ENCODE measurements around the gene CHN1.

Gene CHN1

DNA sequence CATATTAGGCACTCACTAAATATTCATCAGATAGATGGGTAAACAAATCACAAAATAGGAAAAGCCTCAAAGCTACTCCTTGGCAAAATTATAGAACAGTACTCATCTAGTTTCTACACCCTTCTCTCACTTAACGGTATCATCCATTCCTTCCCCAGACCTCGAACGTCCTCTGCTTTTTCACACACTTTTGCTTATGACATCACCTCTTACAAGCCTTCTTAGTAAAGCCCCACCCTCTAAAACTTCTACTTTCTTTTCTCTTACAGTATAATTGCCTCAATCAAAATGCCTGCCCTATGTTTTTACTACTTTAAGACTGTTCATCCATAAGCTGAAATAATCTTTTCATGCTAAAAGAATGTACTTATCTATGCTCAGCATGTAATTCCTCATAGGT is 8.1 kb downstream of the CHN1 start:
- TF ChIP-seq, protein P1, sequence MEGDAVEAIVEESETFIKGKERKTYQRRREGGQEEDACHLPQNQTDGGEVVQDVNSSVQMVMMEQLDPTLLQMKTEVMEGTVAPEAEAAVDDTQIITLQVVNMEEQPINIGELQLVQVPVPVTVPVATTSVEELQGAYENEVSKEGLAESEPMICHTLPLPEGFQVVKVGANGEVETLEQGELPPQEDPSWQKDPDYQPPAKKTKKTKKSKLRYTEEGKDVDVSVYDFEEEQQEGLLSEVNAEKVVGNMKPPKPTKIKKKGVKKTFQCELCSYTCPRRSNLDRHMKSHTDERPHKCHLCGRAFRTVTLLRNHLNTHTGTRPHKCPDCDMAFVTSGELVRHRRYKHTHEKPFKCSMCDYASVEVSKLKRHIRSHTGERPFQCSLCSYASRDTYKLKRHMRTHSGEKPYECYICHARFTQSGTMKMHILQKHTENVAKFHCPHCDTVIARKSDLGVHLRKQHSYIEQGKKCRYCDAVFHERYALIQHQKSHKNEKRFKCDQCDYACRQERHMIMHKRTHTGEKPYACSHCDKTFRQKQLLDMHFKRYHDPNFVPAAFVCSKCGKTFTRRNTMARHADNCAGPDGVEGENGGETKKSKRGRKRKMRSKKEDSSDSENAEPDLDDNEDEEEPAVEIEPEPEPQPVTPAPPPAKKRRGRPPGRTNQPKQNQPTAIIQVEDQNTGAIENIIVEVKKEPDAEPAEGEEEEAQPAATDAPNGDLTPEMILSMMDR (IDR thresholded peaks at IDR 0.05; ENCODE audit: control insufficient read depth, extremely low read depth, insufficient read depth): no peak
- no peak overlapping the region for H3K4me3 ChIP-seq (ENCODE audit: low read depth, low read length)
- DNase-seq (ENCODE audit: low read depth): no peak

DNA sequence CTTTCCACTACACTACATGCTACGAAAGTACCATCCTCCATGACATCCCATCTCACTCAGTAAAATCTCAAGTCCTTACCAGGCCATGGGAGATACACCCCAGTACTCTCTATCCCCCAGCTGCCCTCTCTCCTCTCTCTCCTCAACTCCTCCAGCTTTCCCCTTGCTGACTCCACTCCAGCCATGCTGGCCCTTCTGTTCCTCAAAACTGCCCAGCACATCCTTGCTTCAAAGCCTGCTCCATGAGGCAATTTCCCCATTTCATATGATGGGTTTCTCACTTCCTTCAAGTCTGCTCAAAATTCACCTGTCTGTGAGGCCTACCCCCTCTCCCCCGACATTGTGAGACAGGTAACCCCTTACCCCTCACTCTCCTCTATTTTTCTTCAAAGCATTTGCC is 8.6 kb downstream of the CHN1 start:
- no peak overlapping the region for H3K4me3 ChIP-seq (ENCODE audit: low read depth, low read length)
- TF ChIP-seq, protein P1 (IDR thresholded peaks at IDR 0.05; ENCODE audit: control insufficient read depth, extremely low read depth, insufficient read depth): no peak
- no peak for DNase-seq (ENCODE audit: low read depth)

DNA sequence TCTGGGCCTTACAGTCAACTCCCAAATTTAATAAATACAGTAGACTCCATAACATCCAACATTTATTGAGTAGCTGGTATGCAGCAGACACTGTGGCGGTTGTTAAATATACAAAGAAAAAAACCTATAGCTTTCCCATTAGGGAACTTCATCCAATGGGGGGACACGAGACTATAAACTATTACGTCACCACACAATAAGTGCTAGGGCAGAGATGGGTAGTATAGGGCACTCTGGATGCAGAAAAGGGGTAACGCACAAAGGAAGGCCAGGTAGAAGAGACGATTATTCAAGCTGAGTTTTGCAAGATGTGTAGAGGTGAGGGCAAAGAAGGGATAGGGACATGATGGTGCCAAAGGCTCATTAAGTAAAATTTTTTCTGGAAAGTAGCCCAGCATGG is 10.8 kb downstream of the CHN1 start:
- no peak overlapping the region for H3K4me3 ChIP-seq (ENCODE audit: low read depth, low read length)
- TF ChIP-seq, protein P1 (IDR thresholded peaks at IDR 0.05; ENCODE audit: control insufficient read depth, extremely low read depth, insufficient read depth): no peak

DNA sequence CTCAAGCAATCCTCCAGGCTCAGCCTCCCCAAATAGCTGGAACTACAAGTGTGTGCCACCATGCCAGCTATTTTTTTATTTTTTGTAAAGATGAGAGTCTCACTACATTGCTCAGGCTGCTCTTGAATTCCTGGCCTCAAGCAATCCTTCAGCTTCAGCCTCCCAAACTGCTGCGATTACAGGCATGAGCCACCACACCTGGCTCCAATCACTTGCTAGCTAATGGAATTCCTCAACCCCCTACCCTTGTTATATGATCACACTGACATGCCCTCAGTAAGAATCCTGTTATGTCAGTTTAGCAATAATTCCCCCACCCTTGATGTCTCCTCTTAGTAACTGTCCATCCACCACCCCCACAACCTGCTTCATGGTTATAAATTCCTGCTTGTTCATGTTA is 12.3 kb downstream of the CHN1 start:
- TF ChIP-seq, protein P1 (IDR thresholded peaks at IDR 0.05; ENCODE audit: control insufficient read depth, extremely low read depth, insufficient read depth): no peak
- no peak for DNase-seq (ENCODE audit: low read depth)
- no peak overlapping the region for H3K4me3 ChIP-seq (ENCODE audit: low read depth, low read length)

More for the DNA sequence above, 10.8 kb downstream of the CHN1 start:
- no peak for DNase-seq (ENCODE audit: low read depth)

DNA sequence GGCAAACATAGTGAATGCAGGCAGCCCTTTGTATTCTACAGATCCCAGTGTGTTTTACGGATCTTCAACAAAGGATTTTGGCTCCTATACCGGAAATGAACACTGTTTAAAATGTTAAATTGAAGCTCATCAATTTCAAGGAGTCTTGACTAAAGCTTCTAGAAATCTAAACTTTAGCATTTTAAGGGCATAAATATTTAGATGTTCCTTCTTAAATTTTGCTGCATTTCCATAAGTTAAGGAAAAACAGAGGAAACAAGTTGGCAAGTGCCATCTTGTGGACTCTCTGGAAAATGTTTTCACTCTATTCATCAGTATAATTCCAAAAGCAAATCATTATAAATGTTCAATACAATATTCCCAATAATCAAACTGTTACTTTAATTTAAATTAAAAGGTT is 19.6 kb downstream of the CHN1 start:
- no peak for DNase-seq (ENCODE audit: low read depth)
- TF ChIP-seq, protein P1 (IDR thresholded peaks at IDR 0.05; ENCODE audit: control insufficient read depth, extremely low read depth, insufficient read depth): peak; percentile 53

DNA sequence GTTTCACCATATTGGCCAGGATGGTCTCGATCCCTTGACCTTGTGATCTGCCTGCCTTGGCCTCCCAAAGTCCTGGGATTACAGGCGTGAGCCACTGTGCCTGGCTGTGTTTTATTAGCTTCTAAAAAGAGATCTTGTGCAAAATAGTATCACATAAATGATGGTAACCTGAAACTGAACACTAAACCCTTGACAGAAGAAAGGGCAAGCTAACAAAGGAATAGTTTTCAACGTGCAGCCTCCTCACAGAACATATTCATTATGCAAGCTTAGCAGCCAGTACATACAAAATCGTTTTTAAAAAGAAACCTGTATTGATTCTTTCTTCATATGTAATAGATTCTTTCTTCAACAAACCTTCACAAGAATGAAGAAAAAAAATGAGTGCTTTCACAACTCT is 20.6 kb downstream of the CHN1 start:
- DNase-seq (ENCODE audit: low read depth): no peak
- H3K4me3 ChIP-seq (ENCODE audit: low read depth, low read length): no peak overlapping the region
- TF ChIP-seq, protein P1 (IDR thresholded peaks at IDR 0.05; ENCODE audit: control insufficient read depth, extremely low read depth, insufficient read depth): no peak

More for the DNA sequence above, 19.6 kb downstream of the CHN1 start:
- no peak overlapping the region for H3K4me3 ChIP-seq (ENCODE audit: low read depth, low read length)

DNA sequence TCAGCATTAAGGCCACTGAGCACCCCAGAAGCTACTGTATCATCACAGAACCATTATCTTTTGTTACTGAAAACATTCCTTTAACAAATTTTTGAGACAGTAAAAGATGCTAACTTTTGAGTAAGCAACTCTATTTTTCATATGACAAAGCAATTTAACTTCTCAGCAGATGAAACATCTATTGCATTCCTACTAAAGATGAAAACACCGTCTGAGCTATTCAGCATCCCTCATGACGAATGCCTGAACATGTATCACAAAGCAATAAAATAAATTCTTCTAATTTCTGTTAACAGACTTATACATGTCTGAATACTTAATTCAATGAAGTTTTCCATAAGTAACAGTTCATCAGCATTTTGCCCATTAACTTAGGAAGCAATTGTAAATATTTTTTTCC is 23.9 kb downstream of the CHN1 start:
- DNase-seq (ENCODE audit: low read depth): no peak
- TF ChIP-seq, protein P1 (IDR thresholded peaks at IDR 0.05; ENCODE audit: control insufficient read depth, extremely low read depth, insufficient read depth): no peak
- no peak overlapping the region for H3K4me3 ChIP-seq (ENCODE audit: low read depth, low read length)
